ENCODE measurements around the gene R3HDM2.

Gene R3HDM2

GRCh38 chr12:57216014-57216911 is 214.6 kb downstream of the R3HDM2 start, which contains the start of gene NXPH4:
Gene NXPH4, plus strand, starts transcription at chr12:57216794. Its CDS starts 176 bp downstream, at chr12:57216970.
- DNase-seq (ENCODE audit: low spot score) = peak; percentile 13

GRCh38 chr12:57215668-57216013 is 215.2 kb downstream of the R3HDM2 start:
- DNase-seq (ENCODE audit: low spot score) = no peak

GRCh38 chr12:57215065-57215464 is 215.8 kb downstream of the R3HDM2 start:
- DNase-seq (ENCODE audit: low spot score) = no peak

GRCh38 chr12:57214398-57214781 is 216.5 kb downstream of the R3HDM2 start:
- peak; percentile 40 for DNase-seq (ENCODE audit: low spot score)

GRCh38 chr12:57213763-57214397 is 217.0 kb downstream of the R3HDM2 start:
- DNase-seq (ENCODE audit: low spot score) = no peak

GRCh38 chr12:57213058-57213715 is 217.7 kb downstream of the R3HDM2 start:
- DNase-seq (ENCODE audit: low spot score) = peak; percentile 77

- DNase-seq (ENCODE audit: low spot score) = no peak
Measured at GRCh38 chr12:57212701-57213057, 218.2 kb downstream of the R3HDM2 start.

- DNase-seq (ENCODE audit: low spot score) = no peak
Measured at GRCh38 chr12:57211791-57212700, 218.8 kb downstream of the R3HDM2 start.

GRCh38 chr12:57210926-57211692 is 219.7 kb downstream of the R3HDM2 start:
- DNase-seq (ENCODE audit: low spot score) = no peak

GRCh38 chr12:57210461-57210860 is 220.4 kb downstream of the R3HDM2 start:
- no peak for DNase-seq (ENCODE audit: low spot score)

- no peak for DNase-seq (ENCODE audit: low spot score)
Measured at GRCh38 chr12:57209916-57210315, 220.9 kb downstream of the R3HDM2 start.

- DNase-seq (ENCODE audit: low spot score) = no peak
Measured at GRCh38 chr12:57208631-57209282, 222.1 kb downstream of the R3HDM2 start.

GRCh38 chr12:57207731-57208630 is 222.9 kb downstream of the R3HDM2 start:
- no peak for DNase-seq (ENCODE audit: low spot score)

GRCh38 chr12:57205931-57206330 is 224.9 kb downstream of the R3HDM2 start:
- no peak for DNase-seq (ENCODE audit: low spot score)

- no peak for DNase-seq (ENCODE audit: low spot score)
Measured at GRCh38 chr12:57205186-57205585, 225.7 kb downstream of the R3HDM2 start.

GRCh38 chr12:57204454-57204853 is 226.4 kb downstream of the R3HDM2 start:
- no peak for DNase-seq (ENCODE audit: low spot score)

GRCh38 chr12:57203791-57204190 is 227.1 kb downstream of the R3HDM2 start:
- no peak for DNase-seq (ENCODE audit: low spot score)
